ENCODE data around the gene ACAP3. TPM values are rescaled to one million over a fixed set of nuclear protein-coding genes. Genes with fewer than 3 reads are reported as not detected.
A peak's percentile ranks its signal among the peaks of the same experiment; 100 is the strongest.

ACAP3 gene
- total RNA-seq, 1 donor from 2014 or later = 63.2 TPM

DNA sequence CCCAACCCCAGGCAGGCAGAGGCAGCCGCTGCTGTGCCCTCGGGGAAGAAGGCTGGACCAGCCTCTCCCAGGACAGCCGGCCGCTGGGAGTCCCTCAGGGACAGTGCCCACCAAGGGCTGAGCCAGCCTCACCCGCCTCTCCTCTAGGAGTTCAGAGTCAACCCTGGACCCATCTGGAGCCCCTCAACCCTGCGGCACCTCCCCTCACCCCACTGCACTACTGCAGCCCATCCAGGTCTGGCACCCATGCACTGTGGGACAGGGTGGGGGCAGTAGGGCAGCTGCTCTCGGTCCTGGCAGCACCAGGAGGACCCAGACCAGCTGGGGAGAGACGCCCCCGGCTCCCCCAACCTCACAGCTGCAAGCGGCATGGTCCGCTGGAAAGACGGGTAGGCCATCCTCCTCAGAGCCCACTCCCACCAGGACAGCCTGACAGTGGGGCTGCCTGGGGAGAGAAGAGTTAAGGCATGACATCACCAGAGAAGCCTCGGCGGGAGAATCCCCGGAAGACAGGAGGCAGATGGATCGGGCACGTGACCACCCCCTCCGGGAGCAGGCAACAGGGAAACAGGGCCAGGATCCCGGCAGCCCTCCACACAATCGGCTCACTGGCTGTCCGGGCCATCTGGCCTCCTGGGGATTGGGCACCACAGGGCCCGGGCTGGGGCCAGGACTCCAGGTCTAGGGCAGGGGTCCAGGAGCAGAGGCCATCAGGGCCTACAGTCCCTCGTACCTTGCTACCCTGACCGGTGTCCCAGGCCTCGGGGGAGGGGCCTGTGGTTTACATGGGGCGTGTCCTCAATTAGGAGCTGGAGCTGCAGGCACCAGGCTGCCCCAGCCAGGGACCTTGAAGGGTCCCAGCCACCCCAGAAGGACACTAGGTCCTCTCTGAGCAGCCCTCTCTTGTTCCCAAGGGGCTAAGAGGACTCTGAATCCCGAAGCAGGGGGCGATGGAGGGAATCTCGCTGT is 3.1 kb downstream of the ACAP3 start:
- peak; percentile 84 to 89 for DNase-seq (ENCODE audit: low spot score in 2 of 2)

DNA sequence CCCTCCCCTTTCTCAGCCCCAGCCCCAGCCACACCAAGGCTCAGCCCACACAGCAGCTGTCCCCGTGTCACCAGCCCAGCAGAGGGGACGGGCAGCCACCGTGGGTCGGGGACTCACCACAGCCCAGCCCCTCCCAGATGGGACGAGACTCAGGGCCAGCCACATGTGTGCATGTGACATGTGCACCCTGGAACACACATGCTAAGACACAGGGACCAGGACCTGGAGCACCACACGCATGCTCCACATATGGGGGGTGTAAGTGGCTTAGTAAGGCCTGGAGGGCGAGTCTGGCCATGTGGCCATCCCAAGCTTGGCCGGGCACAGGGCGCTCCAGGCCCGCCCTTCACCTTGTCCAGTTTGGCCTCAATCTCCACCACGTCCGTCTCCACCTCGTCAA is 4.0 kb downstream of the ACAP3 start:
- FAIRE-seq (no peak), DNase-seq (ENCODE audit: low spot score in 2 of 2) (no peak)

More for the DNA sequence above, 3.1 kb downstream of the ACAP3 start:
- FAIRE-seq = no peak

DNA sequence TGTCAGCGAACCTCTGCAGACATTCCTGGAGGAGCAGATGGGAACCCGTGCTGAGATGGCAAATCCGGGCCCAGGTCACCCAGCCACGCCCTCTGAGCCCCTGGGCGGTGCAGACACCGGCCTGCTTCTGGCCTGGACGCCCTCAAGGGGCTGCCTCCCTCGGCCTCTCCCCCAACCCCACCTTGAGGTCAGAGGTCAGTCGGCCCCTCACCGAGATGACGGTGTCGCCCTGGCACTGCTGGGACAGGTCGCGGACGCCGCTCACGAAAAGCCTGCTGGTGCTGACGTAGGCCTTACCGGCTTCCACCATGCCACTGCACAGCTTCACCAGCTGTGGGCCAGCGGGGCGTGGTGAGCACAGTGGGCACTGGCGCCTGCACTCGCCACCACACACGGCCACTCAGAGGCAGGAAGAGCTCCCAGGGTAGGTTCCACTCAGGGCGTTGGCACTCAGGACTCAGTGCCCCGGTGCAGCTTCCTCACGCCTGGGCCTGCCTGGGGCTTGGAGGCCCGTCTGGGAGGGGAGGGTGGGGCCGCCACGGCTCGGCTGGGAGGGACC is 4.7 kb downstream of the ACAP3 start:
- FAIRE-seq = no peak

DNA sequence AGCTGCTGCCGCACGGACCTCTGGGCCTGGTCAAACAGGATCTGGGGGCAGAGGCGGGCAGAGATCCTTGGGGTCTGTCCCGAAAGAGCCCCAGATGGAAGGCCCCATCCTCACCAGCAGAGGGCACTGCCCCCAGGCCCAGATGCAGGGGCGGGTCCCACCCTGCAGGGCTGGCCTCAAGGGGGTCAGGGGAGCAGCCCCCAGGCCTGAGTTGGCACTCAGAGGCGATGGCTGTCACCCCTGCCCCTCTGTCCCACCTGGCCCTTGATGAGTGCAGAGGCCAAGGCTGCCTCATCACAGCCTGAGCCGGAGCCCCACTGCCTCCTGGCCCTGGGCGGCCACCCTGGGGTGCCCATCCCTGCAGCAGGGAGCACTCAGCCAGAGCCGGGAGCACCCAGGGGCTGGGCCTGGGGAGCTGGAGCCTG is 5.7 kb downstream of the ACAP3 start:
- DNase-seq (ENCODE audit: low spot score in 2 of 2) (no peak), FAIRE-seq (no peak)

More for the DNA sequence above, 4.7 kb downstream of the ACAP3 start:
- no peak for DNase-seq (ENCODE audit: low spot score in 2 of 2)

DNA sequence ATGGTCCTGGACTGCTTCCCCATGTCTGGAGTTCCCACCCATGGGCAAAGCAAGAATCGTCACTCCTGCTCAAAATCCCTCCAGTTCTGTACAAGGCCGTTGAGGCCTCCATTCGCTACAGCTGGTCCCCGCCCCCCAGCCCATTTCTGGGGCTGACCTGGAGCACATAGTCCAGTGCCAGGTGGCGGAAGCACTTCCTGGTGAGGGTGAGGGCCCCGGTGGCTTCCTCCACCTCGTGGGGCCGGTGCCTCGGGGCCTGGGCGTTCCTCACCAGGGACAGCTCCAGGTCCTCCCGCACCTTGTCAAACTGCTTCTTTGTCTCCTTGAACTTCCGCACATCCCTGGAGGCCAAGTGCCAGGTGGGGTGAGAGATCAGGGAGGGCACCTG is 7.4 kb downstream of the ACAP3 start:
- FAIRE-seq (no peak), DNase-seq (ENCODE audit: low spot score in 2 of 2) (no peak)

DNA sequence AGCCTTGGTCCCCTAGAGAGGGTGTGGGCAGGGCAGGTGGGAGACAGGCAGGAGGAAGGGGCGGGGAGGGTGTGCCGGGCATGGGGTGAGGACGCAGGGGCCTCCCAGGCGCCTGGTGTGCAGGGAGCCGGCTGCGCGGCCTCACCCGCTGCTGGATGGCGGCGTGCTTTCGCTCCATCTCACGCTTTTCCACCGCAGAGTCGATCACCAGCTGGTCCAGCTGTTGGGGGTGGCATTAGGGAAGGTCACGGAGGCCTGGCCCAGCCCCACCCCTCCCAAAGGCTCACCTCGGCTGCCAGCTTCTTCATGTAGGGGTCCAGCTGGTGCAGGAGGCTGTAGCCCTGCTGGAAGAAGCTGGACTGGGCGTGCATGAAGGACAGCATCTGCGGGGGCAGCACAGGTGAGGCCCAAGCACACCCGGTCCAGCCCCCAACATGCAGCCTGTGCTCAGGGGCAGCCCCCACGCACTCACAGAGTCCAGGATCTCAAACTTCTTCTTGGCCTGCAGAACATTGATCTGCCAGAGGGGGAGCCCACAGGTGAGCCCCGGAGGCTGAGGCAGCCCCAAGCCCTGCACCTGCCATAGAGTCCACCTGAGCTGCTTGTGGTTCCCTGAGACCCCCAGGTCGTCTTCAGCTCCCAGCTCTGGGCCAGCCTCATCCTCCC is 7.9 kb downstream of the ACAP3 start:
- no peak for DNase-seq (ENCODE audit: low spot score in 2 of 2)
- no peak for FAIRE-seq

DNA sequence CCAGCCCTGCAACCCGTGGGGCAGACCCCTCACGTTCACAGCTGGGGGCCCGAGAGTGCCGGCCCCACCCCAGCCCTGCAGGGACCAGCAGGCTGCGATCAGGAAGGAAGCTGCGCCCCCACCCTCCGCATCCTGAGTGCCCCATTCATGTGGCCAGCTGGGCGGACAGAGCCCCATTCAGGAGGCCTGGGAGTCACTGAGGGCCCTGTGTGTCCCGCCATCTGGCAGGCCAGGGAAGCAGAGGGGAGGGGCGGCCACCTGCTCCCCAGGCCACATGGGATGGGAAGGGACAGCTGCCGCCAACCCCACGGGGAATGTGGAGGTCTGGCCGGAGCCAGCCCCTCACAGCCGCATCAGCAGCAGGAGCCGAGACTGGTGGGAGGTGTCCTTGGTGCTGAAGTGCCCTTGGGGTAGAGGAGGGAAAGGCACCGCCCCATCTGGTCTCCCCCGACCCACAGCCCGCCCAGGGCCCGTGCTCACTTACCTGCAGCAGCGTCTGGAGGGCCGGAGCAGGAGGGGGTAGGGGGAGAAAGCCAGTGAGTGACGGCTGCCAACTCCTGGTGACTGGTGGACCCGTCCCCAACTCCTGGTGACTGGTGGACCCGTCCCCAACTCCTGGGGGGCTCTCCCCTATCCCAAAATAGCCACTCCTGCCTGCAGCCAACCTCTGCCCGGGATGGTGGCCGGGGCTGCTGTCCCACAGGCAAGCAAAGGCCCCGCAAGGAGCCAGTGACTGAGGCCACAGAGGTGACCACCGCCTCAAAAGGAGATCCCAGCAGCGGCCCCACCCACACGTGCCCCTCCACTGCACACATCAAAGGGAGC is 8.7 kb downstream of the ACAP3 start:
- DNase-seq (ENCODE audit: low spot score in 2 of 2) (peak; percentile 77 to 94), FAIRE-seq (peak; percentile 53)

DNA sequence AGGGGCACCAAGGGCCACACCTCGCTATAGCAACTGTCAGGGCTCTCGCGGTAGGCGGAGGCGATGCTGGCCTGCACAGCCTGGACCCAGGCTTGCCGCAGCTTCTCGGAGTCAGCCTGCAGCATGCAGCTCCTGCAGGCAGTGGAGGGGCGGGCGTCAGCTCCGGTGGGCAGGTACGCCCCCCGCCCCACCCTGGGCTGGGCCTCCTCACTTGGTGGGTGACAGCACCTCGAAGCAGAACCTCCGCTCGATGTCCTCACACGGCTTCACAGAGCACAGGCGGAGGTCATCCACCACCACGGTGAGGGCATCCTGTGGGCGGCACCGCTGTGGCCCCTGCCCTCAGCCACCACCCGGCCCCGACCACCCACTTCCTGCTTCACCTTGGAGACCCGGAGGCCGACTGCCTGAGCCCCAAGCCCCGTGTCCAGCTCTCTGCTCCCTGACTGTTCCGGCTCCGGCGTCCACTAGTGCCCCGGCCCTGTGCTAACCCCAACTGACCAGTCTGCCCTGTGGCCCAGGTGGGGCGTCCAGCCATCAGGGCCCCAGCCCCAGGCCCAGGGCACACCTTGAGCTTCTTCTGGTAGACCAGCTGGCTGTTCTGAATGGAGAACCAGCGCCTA is 9.8 kb downstream of the ACAP3 start:
- DNase-seq (ENCODE audit: low spot score in 2 of 2) = no peak
- no peak for FAIRE-seq

DNA sequence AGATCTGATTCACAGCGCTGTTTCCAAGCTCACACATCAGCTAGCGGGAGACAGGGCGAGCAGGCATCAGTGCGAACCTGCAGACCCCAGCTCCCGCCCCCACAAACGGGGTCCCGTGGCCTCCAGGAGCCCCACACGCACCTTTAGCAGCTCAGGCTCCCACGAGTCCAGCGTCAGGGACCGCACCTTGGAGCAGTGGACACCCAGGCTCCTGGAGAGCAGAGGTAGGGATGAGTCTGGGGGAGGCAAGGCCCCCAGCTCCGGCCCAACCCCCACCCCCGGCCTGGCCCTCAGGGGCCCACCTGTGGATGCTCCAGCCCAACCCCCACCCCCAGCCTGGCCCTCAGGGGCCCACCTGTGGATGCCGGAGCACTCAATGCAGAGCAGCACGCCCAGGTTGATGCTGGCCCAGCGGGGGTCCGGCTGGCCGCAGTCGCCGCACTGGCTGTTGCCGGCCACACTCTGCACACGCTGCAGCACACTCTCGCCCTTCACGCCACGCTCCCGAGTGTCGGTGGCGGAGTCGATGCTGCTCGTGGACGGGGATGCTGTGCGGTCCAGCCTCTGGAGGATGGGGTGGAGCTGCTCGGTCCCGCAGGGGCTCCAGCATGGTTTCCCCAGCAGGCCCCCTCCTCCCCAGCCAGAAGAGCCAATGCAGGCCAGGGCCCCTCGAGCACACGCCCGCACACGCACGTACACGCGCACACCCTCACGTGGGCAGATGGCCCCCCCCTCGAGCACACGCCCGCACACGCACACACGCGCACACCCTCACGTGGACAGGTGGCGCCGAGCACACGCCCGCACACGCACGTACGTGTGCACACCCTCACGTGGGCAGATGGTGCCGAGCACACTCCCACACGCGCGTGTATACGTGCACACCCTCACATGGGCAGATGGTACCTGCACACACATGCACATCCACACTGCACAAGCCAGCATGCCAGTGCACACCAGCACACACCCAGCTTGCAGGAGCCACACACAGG is 11.4 kb downstream of the ACAP3 start:
- DNase-seq (ENCODE audit: low spot score in 2 of 2) (no peak), FAIRE-seq (no peak)

DNA sequence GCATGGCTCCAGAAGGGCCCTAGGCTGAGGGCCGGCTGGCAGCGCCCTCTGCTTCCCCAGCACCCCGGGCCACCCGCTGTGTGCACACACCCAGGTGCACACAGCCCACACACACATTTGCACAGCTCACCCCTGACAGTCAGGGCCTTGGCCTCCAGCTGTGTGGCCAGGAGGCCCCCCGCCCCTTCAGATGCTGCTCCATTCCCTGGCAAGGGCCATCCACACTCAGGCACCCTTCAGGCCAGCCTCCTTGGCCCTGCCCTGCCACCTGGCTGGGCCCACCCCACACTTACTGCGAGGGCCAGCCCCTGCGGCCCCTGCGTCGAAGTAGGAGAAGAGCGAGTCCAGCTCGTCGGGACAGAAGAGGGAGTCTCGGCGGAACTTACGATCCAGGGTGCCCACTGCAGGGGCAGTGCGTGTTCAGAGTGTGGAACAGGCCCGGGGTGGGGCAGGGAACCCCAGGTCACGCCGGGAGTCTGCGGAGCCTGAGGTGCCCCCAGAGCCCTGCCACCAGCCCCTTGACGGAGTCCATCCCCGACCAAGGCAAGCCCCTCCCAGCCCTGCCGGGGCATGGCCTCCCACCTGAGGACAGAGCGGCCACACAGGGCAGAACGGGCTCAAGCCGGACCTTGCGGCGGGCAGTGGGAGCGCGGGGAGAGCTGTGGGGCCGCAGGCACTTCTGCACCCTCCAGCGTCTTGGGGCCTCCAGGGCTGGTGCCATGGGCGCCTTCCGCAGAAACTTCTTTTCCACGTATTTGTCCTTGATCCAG is 12.4 kb downstream of the ACAP3 start:
- FAIRE-seq (no peak), DNase-seq (ENCODE audit: low spot score in 2 of 2) (no peak)

DNA sequence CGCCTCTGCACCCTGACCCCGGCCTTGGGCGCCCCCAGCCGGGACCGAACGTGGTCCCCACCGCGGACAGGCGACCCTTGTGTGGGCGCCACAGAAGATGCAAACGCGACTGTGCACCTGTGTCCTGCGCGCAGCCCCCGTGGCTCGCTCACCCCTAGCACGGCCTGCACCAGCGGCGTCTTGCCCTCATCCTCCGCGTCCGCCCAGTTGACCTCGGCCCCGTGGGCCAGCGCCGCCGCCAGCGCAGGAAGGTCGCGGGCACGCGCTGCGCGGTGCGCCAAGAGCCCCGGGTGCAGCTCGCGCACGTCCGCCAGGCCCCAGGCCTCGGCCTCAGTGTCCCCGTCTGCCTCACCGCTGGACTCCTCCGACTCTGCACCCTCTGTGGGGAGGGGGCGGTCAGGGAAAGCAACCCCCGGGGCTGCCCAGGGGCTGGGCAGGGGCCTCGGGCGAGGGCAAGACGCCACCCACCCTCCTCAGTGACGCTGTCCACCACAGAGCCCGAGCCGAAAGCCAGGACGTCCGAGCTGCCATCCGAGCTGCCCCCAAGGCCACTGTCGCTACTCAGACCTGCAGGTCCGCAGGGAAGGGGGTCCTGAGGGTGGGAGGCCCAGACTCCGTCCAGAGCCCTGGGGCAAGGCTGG is 13.4 kb downstream of the ACAP3 start:
- FAIRE-seq (no peak), DNase-seq (ENCODE audit: low spot score in 2 of 2) (no peak)

DNA sequence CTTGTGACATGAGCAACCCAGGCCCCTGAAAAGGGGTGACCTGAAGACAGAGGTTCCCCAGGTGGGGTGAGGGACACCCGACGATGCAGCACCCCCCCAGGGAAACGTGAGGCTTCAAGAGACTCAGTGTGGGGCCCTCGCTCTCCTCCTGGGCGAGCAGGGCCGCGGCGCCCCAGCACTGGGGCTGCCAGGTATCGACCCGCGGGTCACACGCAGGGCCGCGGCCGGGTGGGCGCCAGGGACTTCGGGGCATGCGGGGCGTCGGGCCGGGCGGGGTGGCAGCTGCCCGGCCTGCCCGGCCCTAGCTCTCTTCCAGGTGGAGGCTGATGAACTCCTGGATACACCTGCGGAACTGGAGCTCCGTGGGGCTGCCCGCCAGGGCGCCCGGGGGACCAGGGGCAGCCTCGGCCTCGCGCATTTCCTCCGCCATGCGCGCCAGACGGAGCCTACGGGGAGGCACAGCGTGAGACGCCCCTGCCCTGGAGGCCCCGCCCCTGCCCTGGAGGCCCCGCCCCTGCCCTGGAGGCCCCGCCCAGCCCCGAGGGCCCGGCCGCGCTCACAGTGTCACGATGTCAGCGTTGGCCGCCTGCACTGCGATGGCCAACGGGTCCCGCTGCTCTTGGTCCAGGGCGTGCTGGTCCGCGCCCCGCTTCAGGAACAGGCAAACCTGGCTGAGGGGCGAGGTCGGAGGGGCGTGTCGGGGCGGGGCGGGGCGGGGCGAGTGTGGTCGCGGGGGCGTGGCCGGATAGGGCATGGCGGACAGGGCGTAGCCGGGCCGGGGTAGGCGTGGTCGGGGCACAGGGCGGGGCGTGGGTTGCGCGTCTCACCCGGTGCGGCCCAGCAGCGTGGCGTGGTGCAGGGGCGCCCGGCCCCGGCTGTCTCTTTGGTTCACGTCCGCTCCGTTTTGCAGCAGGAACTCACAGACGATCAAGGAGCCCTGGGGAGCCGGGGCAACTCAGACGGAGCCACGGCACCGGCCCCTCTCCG is 14.2 kb downstream of the ACAP3 start:
- FAIRE-seq (no peak), DNase-seq (ENCODE audit: low spot score in 2 of 2) (no peak)

DNA sequence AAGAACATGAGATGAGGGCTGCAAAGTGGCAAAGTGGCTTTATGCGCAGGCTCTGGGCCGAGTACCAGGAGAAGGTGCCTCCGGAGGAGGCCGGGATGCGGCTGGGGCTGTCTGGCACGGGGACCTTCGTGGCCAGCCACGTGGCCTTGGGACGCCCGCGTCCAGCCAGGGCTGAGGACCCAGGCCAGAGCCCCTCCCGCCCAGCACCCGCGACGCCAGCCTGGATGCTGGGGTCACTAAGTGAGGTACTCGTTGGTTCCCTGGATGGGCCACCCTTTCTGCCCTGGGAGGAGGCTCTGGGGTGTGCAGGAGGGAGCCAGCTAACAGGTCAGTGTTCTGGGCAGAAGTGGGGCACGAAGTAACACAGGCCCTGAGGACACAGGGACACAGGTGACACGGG is 14.9 kb downstream of the ACAP3 start:
- DNase-seq (ENCODE audit: low spot score in 2 of 2) (no peak), FAIRE-seq (no peak)

DNA sequence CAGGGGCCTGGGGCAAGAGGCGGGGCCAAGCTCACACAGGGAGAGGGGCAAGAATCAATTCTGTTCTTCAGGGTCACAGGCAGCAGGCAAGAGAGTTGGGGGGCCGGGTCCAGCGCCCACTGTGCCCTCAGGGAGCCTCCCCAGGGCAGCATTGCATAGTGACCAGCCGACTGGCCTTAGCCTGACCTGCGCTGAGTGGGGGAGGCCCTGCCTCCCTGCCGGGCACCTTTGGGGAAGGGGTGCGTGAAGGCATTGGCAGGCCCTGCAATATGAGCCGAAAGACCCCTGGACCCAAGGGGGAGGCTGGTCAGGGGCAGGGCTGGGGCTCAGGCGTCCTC is 15.3 kb downstream of the ACAP3 start:
- no peak for DNase-seq (ENCODE audit: low spot score in 2 of 2)
- FAIRE-seq = no peak

DNA sequence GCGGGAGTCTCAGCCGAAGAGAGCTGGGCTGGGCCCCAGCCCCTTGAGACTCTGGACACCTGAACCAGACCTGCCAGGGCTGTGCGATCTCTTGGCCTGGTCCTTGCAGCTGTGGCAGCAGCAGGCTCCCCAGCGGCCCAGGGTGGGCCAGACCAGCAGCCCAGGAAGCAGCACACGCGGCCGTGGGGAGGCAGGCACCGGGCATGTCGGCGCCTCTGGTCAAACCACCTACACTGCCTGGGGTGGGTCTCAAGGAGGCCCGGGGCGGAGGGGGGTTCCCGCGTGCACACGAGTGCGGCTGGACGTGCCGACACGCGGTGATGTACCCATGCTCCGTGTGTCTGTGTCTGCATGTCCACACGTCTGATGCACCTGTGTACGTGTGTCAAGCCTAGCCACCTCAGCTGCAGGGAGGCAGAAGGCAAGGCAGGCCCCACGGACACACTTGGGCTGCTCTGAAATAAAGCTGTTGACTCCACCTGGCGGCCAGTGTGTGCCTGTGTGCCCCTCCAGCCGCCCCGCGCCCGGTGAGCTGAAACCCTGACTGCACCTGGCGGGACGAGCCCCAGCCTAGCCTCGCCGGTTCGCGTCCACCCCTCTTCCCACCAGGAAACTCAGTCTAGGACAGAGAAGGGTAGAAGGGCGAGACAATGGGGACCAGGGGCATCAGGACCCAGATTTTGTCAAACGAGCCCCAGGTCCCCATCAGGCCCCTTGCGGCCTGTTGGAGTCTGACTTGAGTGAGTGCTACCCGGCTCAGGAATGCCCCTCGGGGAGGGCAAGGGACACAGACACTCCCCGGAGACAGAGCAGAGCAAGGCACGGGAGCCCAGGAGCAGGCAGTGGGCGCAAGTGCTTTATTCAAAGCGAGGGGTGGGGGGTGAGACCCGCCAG is 15.9 kb downstream of the ACAP3 start:
- FAIRE-seq = no peak

More for the DNA sequence above, 15.9 kb downstream of the ACAP3 start:
- DNase-seq (ENCODE audit: low spot score in 2 of 2) = peak in 1 of 2 donors; percentile 73

Measured in frontal cortex (tissue), 4 donors.